Panc1 (cell line): ENCODE data around the gene C3orf80.

Experiments used
- CTCF ChIP-seq: fragments of 450-650 bp; IDR thresholded peaks from 2 replicates; pipeline ENCODE4 v1.5.1; 2017; ENCODE audit warnings: mild to moderate bottlenecking
- POLR2AphosphoS5 ChIP-seq: IDR thresholded peaks from 2 replicates; pipeline ENCODE4 v1.6.1; 2012; ENCODE audit warnings: mild to moderate bottlenecking, low read depth, low read length, moderate library complexity
- REST ChIP-seq, 2 experiments: IDR thresholded peaks; 2 replicates each; pipeline ENCODE4 v1.6.1; 2011 to 2012; ENCODE audit warnings: low read depth in 2 of 2, control low read depth in 1 of 2, low read length in 1 of 2, mild to moderate bottlenecking in 1 of 2, moderate library complexity in 1 of 2; ENCODE audit not compliant: insufficient read depth in 1 of 2
- SIN3A ChIP-seq: IDR thresholded peaks from 2 replicates; pipeline ENCODE4 v1.6.1; 2012; ENCODE audit warnings: low read depth, mild to moderate bottlenecking, low read length, moderate library complexity, borderline replicate concordance; ENCODE audit not compliant: insufficient read depth
- TCF7L2 ChIP-seq: IDR thresholded peaks from 2 replicates; pipeline ENCODE4 v1.6.1; 2011; ENCODE audit warnings: mild to moderate bottlenecking, low read depth, low read length, inconsistent platforms

DNA sequence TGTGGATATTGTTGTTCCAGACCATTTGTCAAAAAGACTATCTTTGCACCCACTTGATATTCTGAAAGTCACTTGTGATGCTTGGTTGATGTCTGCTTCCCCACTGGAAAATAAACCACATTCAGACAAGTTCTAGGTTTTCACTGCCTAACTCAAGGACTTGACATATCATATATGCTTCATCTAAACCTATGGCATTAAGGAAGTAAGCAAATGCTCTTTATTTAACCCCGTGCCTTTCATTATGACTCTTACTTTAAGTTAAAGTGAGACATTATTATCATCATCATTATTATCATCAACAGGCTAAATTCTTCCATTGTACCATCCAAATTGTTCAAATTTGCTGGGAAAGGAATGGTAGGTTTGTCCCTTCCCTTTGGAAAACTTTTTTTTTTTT lies 30.8 kb upstream of the C3orf80 start:
- TF ChIP-seq CTCF (no peak), POLR2AphosphoS5 (no peak), SIN3A (no peak), REST (IDR thresholded peaks at IDR 0.05; ENCODE audit: insufficient read depth in 1 of 2, low read depth in 2 of 2, low read length in 1 of 2) (no peak), TCF7L2 (no peak)
